MM.1S (cell line): ENCODE measurements around the gene WDPCP.

ENCODE experiments used
- EZH2 ChIP-seq: fragments of 300-600 bp; sonication (generic); optimal IDR thresholded peaks from 2 replicates; pipeline ENCODE3; 2017; ENCODE audit warnings: low read depth, mild to moderate bottlenecking, antibody characterized with exemption, low read length, mixed read lengths
- EZH2phosphoT487 ChIP-seq: fragments of 300-600 bp; sonication (generic); IDR thresholded peaks from 2 replicates; pipeline ENCODE4 v1.6.1; 2018; ENCODE audit warnings: antibody characterized with exemption, low read length
- TF ChIP-seq, protein P1 (sequence below): fragments of 300-600 bp; sonication (generic); IDR thresholded peaks from 2 replicates; pipeline ENCODE4 v1.5.1; 2016; ENCODE audit warnings: antibody characterized with exemption, low read length, mixed read lengths

DNA sequence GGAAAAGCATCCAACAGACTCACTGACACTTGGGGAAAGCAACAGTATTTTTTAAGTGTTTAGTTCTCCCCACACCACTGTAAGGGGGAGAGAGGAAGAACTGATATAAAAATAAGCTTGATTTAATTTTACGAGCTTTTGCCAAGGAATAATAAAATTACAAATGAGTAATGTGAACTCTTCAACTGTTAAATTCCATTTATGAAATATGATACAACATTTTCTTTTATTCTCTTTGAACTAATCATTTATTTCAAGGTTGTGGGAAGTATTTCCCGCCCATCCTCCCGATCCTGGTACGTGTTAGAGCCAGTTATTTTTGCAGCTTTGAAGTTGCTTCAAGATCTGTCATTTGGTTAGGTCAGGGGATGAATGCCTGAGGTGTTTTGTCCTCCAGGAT lies 35.2 kb downstream of the WDPCP start:
- TF ChIP-seq, protein P1, sequence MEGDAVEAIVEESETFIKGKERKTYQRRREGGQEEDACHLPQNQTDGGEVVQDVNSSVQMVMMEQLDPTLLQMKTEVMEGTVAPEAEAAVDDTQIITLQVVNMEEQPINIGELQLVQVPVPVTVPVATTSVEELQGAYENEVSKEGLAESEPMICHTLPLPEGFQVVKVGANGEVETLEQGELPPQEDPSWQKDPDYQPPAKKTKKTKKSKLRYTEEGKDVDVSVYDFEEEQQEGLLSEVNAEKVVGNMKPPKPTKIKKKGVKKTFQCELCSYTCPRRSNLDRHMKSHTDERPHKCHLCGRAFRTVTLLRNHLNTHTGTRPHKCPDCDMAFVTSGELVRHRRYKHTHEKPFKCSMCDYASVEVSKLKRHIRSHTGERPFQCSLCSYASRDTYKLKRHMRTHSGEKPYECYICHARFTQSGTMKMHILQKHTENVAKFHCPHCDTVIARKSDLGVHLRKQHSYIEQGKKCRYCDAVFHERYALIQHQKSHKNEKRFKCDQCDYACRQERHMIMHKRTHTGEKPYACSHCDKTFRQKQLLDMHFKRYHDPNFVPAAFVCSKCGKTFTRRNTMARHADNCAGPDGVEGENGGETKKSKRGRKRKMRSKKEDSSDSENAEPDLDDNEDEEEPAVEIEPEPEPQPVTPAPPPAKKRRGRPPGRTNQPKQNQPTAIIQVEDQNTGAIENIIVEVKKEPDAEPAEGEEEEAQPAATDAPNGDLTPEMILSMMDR: no peak
- no peak for TF ChIP-seq EZH2
- TF ChIP-seq EZH2phosphoT487: no peak
